ENCODE results near the gene CREB5.

- no peak for TF ChIP-seq CTCF (IDR thresholded peaks at IDR 0.05)
- TF ChIP-seq POLR2A (IDR thresholded peaks at IDR 0.05) = no peak
Measured at GRCh38 chr7:28625432-28625831, 213.1 kb downstream of the CREB5 start.
